HepG2 (cell line): ENCODE results near the gene VSIR. TPM values are rescaled to one million over a fixed set of nuclear protein-coding genes. Genes with fewer than 3 reads are reported as not detected.

Experiments
- ATAC-seq: fragments of 200-7000 bp; cut with Tn5 transposase; 3 replicates; pipeline ENCODE4 v1.9.1; 2020; ENCODE audit warnings: mild to moderate bottlenecking, moderate library complexity
- BruUV-seq: library from RNA; stranded (reverse); fragments of 400-500 nt; replicated peaks from 2 replicates; lab custom pipeline; 2021; lab: Mats Ljungman, UMichigan
- CTCF ChIA-PET: fragments of 300-600 bp; formaldehyde crosslinking; extraction: SDS; loops from one replicate; lab custom pipeline; 2021; ENCODE audit warnings: low total read pairs, inconsistent platforms, low intra/inter-chr PET ratio; lab: Yijun Ruan, JAX
- POLR2A ChIA-PET: fragments of 350-600 bp; sonication (Branson Sonifier 250); formaldehyde crosslinking; loops from one replicate; lab custom pipeline; 2020; ENCODE audit warnings: antibody characterized with exemption, inconsistent platforms; lab: Yijun Ruan, JAX
- DNase-seq: peaks from one replicate; pipeline ENCODE4 v3.0.0-alpha.2; 2015; ENCODE audit warnings: low spot score
- FAIRE-seq: peaks from 3 replicates; lab custom pipeline; 2011; peaks lifted over from hg19 to GRCh38; lab: Jason Lieb, UNC
- H2AFZ ChIP-seq: one replicate; pipeline ENCODE4 v1.6.1; 2011; ENCODE audit warnings: low read length, inconsistent platforms
- H3K27ac ChIP-seq: fragments of 300-600 bp; 3 replicates; pipeline ENCODE4 v1.8.0; 2011; ENCODE audit warnings: mixed run types, mild to moderate bottlenecking, mixed read lengths, low read length, inconsistent platforms; ENCODE audit not compliant: insufficient read depth; ENCODE audit errors: extremely low read length
- H3K27me3 ChIP-seq, 2 experiments: fragments of 200-600 bp in 1 of 2; 2 replicates in 1 of 2; 3 replicates in 1 of 2; pipeline versions ENCODE4 v1.6.0 to v1.8.0; 2011; ENCODE audit warnings: low read length in 2 of 2, mild to moderate bottlenecking in 2 of 2, moderate library complexity in 2 of 2, inconsistent platforms in 1 of 2; ENCODE audit not compliant: insufficient read depth in 2 of 2, control insufficient read depth in 1 of 2
- H3K36me3 ChIP-seq, 2 experiments: fragments of 200-600 bp in 1 of 2; replicated peaks in 1 of 2; 2 replicates in 1 of 2; 3 replicates in 1 of 2; pipeline versions ENCODE4 v1.5.1 to v1.8.0; 2011; ENCODE audit warnings: low read length in 2 of 2, inconsistent platforms in 1 of 2; ENCODE audit not compliant: insufficient read depth in 2 of 2, control insufficient read depth in 1 of 2
- H3K4me1 ChIP-seq: 2 replicates; pipeline ENCODE4 v1.5.1; 2012; ENCODE audit warnings: low read length, inconsistent platforms; ENCODE audit not compliant: insufficient read depth
- H3K4me2 ChIP-seq: 2 replicates; pipeline ENCODE4 v1.6.0; 2011; ENCODE audit warnings: low read depth, low read length, inconsistent platforms
- H3K4me3 ChIP-seq, 3 experiments: fragments of 200-600 bp in 1 of 3; sonication (generic), shearing (Covaris generic) in 1 of 3; replicated peaks in 1 of 3; 2 replicates each; pipeline ENCODE4 v1.5.1; 2011 to 2016; ENCODE audit warnings: low read length in 3 of 3, inconsistent platforms in 2 of 3, low read depth in 2 of 3, mild to moderate bottlenecking in 2 of 3, control low read depth in 1 of 3, mixed read lengths in 1 of 3; ENCODE audit not compliant: insufficient read depth in 1 of 3
- H3K79me2 ChIP-seq: one replicate; pipeline ENCODE4 v1.6.1; 2011; ENCODE audit warnings: low read length, inconsistent platforms; ENCODE audit not compliant: insufficient read depth
- H3K9ac ChIP-seq: 2 replicates; pipeline ENCODE4 v1.6.0; 2011; ENCODE audit warnings: mild to moderate bottlenecking, low read depth, low read length, inconsistent platforms; ENCODE audit not compliant: insufficient read depth
- H3K9me3 ChIP-seq: 2 replicates; pipeline ENCODE4 v1.5.1; 2012; ENCODE audit warnings: mild to moderate bottlenecking, low read length
- H4K20me1 ChIP-seq: 2 replicates; pipeline ENCODE4 v1.6.0; 2011; ENCODE audit warnings: inconsistent platforms, mild to moderate bottlenecking, low read length, moderate library complexity; ENCODE audit not compliant: insufficient read depth
- ATF7-NPFF ChIP-seq: sonication (generic); formaldehyde crosslinking; IDR thresholded peaks from 2 replicates; pipeline ENCODE4 v1.8.1; 2023; ENCODE audit warnings: mild to moderate bottlenecking, low read depth, missing genetic modification reagents, moderate library complexity
- BHLHE40 ChIP-seq: IDR thresholded peaks from 2 replicates; pipeline ENCODE4 v1.6.1; 2011; ENCODE audit warnings: low read length, improper control_type of control experiment
- NR3C1 ChIP-seq: sonication (generic); formaldehyde crosslinking; IDR thresholded peaks from 2 replicates; pipeline ENCODE4 v1.4.0; 2020; ENCODE audit warnings: missing genetic modification reagents
- SIN3A ChIP-seq: IDR thresholded peaks from 2 replicates; pipeline ENCODE4 v1.6.1; 2011; ENCODE audit warnings: low read depth, mild to moderate bottlenecking, control low read depth, low read length, borderline replicate concordance
- ZBTB3 ChIP-seq: sonication (generic); formaldehyde crosslinking; IDR thresholded peaks from 2 replicates; pipeline ENCODE4 v1.4.0; 2020; ENCODE audit warnings: low read depth, mild to moderate bottlenecking, moderate library complexity, missing genetic modification reagents, borderline replicate concordance
- WGBS: methylation state at CpG from one replicate; pipeline ENCODE4 v1.1.6; 2017; ENCODE audit warnings: low lambda C conversion rate; 5-methylcytosine and 5-hydroxymethylcytosine counted together
- in situ Hi-C: cut with HindIII; loops from 2 replicates; pipeline ENCODE4 v1.10.0; 2017; ENCODE audit warnings: low pct_unique_long_range_greater_than_20kb; ENCODE audit not compliant: extremely low pct_ligation_motif_present
- intact Hi-C: fragments of 100-400 bp; cut with micrococcal nuclease; formaldehyde crosslinking; loops from one replicate; pipeline ENCODE4 v1.10.0; 2022; ENCODE audit not compliant: unreplicated experiment
- polyA plus RNA-seq, 8 experiments: library from polyadenylated mRNA; depleted of rRNA in 3 of 8; stranded (reverse) in 7 of 8; unstranded in 1 of 8; fragments of >200 nt; fragmentation: Illumina TruSeq in 4 of 8; extraction: Trizol in 4 of 8; gene quantifications; 2 replicates each; pipeline versions ENCODE4 v1.2.1 to v1.2.3, GENCODE V29; 2011 to 2016; ENCODE audit warnings: low read depth in 4 of 8, missing spikeins in 1 of 8, mixed read lengths in 1 of 8; ENCODE audit not compliant: insufficient read depth in 1 of 8
- total RNA-seq, 5 experiments: library from RNA; depleted of rRNA; stranded (reverse); fragments of >200 nt; fragmentation: Illumina TruSeq; extraction: Trizol; gene quantifications; 2 replicates each; pipeline ENCODE4 v1.2.3, GENCODE V29; 2016; ENCODE audit warnings: low read depth in 1 of 5

The VSIR gene
- total and polyA plus RNA-seq, 2 of the 13 experiments (the other 11 are each of a cell fraction or from before 2014, with no cell fraction given) = 0.44 to 3.2 TPM

- H4K20me1 ChIP-seq = no peaks in the 10 kb centered on the region
- H3K4me3 ChIP-seq = no peak overlapping the region
- H2AFZ ChIP-seq = no peak overlapping the region
- H3K27me3 ChIP-seq = peaks cover 3 to 43% of the 10 kb centered on the region in 2 experiments; a peak in 4 of 5 replicates
- TF ChIP-seq SIN3A (no peak), BHLHE40 (no peak), ZBTB3 (no peak), NR3C1 (CRISPR knock-in tag) (no peak)
- CTCF ChIA-PET = no interaction called here
- no peak overlapping the region for H3K27ac ChIP-seq
- no CpG with 5 or more reads among the region's 2 CpGs for WGBS
- H3K9me3 ChIP-seq = no peaks in the 10 kb centered on the region
- no peaks in the 10 kb centered on the region for H3K36me3 ChIP-seq
- DNase-seq (no peak), ATAC-seq (no peak), FAIRE-seq (no peak)
- no peaks in the 10 kb centered on the region for H3K4me1 ChIP-seq
- no peak overlapping the region for H3K4me2 ChIP-seq
- no peaks in the 10 kb centered on the region for H3K79me2 ChIP-seq
- H3K9ac ChIP-seq = no peak overlapping the region
- no TSS peak for BruUV-seq
- intact Hi-C loops = loop anchor here (5.0 kb wide), 1 partner anchor 323 kb away; no protein-coding TSS in a partner anchor
- POLR2A ChIA-PET = no interaction called here
- in situ Hi-C loops = no loop called here
Measured at GRCh38 chr10:71705582-71705981, 67.7 kb downstream of the VSIR start.

GRCh38 chr10:71704816-71705215 is 68.5 kb downstream of the VSIR start:
- CTCF ChIA-PET = no interaction called here
- in situ Hi-C loops = loop anchor here (5.0 kb wide), 1 partner anchor 398 kb away; no protein-coding TSS in a partner anchor
- no peak overlapping the region for H3K4me2 ChIP-seq
- H3K4me1 ChIP-seq = no peaks in the 10 kb centered on the region
- H4K20me1 ChIP-seq = no peaks in the 10 kb centered on the region
- H3K9ac ChIP-seq = no peak overlapping the region
- POLR2A ChIA-PET = no interaction called here
- BruUV-seq = no TSS peak
- intact Hi-C loops = loop anchor here (5.0 kb wide), 1 partner anchor 323 kb away; no protein-coding TSS in a partner anchor
- H3K9me3 ChIP-seq = no peaks in the 10 kb centered on the region
- FAIRE-seq = no peak
- no peak overlapping the region for H3K4me3 ChIP-seq
- DNase-seq = no peak
- H3K27ac ChIP-seq = no peak overlapping the region
- no peaks in the 10 kb centered on the region for H3K79me2 ChIP-seq
- TF ChIP-seq ATF7-NPFF (CRISPR knock-in tag) = no peak
- H3K27me3 ChIP-seq = peaks cover 1 to 37% of the 10 kb centered on the region in 2 experiments; a peak in 3 of 5 replicates
- H2AFZ ChIP-seq = no peak overlapping the region
- 66% methylated on average over 13 of the region's 18 CpGs for WGBS
- H3K36me3 ChIP-seq = no peaks in the 10 kb centered on the region
- ATAC-seq = no peak
